SH-SY5Y (cell line): Measurements from ENCODE around the gene KL.

Experiments used
- GATA2 ChIP-seq: IDR thresholded peaks from 2 replicates; pipeline ENCODE4 v1.6.1; 2011; ENCODE audit warnings: mild to moderate bottlenecking, low read depth, low read length
- GATA3 ChIP-seq: IDR thresholded peaks from 2 replicates; pipeline ENCODE4 v1.6.1; 2011; ENCODE audit warnings: low read depth, mild to moderate bottlenecking, low read length, moderate library complexity

DNA sequence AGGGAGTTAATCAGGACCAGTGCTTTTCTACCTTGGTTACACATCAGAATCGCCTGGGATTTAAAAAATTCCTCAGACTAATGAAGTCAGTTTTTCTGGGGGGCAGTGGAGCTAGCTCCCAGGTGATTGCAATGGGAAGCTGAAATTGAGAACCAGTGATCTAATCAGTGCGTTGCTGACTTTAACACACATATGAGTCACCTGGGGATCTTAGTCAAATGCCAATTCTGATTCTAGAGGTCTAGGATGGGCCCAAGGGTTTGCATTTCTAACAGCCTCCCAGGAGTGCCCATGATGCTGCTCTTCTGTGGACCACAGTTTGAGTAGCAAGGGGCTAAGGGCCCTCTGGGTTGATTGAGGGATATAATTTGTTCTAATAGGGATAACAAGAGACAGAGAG is 54.5 kb downstream of the KL start:
- TF ChIP-seq GATA2 (no peak), GATA3 (no peak)
